Measurements from ENCODE around the gene TFF1.

DNA sequence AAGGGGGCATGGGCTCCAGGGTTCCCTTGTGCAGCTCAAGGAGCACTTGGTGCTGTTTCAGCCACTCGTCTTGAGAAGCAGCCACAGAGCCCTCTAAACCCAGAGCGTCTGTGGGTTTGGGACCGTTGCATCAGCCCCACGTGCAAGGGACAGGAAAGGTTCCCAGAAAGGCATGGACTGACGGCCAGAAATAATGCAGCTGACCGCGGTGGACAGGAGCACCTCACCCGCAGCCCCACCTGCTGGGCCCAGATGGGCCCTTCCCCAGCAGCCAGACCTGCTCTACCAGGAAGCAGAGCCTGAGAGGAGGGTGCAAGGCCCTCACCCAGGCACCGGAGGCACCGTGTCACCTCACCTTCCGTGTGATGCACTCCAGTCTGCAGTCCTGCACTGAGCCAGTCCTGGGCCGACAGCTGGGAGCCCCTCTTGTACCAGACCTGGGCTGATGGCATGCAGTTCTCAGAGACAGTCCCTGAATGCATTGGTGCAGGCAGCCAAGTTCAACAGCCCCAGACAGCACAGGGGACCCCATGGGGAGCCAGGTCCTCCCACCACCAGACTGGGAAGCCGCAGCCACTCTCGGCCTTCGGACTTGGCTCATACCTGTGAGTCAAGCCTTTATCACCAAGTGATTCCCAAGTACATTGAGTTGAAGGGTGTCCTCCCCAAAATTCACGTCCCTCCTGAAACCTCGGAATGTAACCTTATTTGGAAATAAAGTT, 46.3 kb downstream of the TFF1 start:
- TF ChIP-seq, protein P1, sequence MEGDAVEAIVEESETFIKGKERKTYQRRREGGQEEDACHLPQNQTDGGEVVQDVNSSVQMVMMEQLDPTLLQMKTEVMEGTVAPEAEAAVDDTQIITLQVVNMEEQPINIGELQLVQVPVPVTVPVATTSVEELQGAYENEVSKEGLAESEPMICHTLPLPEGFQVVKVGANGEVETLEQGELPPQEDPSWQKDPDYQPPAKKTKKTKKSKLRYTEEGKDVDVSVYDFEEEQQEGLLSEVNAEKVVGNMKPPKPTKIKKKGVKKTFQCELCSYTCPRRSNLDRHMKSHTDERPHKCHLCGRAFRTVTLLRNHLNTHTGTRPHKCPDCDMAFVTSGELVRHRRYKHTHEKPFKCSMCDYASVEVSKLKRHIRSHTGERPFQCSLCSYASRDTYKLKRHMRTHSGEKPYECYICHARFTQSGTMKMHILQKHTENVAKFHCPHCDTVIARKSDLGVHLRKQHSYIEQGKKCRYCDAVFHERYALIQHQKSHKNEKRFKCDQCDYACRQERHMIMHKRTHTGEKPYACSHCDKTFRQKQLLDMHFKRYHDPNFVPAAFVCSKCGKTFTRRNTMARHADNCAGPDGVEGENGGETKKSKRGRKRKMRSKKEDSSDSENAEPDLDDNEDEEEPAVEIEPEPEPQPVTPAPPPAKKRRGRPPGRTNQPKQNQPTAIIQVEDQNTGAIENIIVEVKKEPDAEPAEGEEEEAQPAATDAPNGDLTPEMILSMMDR (tag by site-specific recombination; IDR thresholded peaks at IDR 0.05) = no peak
- TF ChIP-seq ZNF488 (tag by site-specific recombination; IDR thresholded peaks at IDR 0.05) (no peak), ZNF830 (tag by site-specific recombination; IDR thresholded peaks at IDR 0.05; ENCODE audit: low read depth) (no peak), ZNF701 (tag by site-specific recombination; IDR thresholded peaks at IDR 0.05) (no peak), ZNF404 (tag by site-specific recombination; IDR thresholded peaks at IDR 0.05) (no peak), ZNF274 (IDR thresholded peaks at IDR 0.05; ENCODE audit: low read length) (no peak), ZNF274 (tag by site-specific recombination; IDR thresholded peaks at IDR 0.05; ENCODE audit: borderline replicate concordance) (no peak), YY1 (tag by site-specific recombination; IDR thresholded peaks at IDR 0.05) (no peak), REPIN1 (tag by site-specific recombination; IDR thresholded peaks at IDR 0.05; ENCODE audit: low read depth) (no peak), ZNF596 (tag by site-specific recombination; IDR thresholded peaks at IDR 0.05) (no peak), ZNF292 (tag by site-specific recombination; IDR thresholded peaks at IDR 0.05; ENCODE audit: borderline replicate concordance, low read depth) (no peak), ZNF548 (tag by site-specific recombination; IDR thresholded peaks at IDR 0.05) (no peak)
- TF ChIP-seq, protein P2, sequence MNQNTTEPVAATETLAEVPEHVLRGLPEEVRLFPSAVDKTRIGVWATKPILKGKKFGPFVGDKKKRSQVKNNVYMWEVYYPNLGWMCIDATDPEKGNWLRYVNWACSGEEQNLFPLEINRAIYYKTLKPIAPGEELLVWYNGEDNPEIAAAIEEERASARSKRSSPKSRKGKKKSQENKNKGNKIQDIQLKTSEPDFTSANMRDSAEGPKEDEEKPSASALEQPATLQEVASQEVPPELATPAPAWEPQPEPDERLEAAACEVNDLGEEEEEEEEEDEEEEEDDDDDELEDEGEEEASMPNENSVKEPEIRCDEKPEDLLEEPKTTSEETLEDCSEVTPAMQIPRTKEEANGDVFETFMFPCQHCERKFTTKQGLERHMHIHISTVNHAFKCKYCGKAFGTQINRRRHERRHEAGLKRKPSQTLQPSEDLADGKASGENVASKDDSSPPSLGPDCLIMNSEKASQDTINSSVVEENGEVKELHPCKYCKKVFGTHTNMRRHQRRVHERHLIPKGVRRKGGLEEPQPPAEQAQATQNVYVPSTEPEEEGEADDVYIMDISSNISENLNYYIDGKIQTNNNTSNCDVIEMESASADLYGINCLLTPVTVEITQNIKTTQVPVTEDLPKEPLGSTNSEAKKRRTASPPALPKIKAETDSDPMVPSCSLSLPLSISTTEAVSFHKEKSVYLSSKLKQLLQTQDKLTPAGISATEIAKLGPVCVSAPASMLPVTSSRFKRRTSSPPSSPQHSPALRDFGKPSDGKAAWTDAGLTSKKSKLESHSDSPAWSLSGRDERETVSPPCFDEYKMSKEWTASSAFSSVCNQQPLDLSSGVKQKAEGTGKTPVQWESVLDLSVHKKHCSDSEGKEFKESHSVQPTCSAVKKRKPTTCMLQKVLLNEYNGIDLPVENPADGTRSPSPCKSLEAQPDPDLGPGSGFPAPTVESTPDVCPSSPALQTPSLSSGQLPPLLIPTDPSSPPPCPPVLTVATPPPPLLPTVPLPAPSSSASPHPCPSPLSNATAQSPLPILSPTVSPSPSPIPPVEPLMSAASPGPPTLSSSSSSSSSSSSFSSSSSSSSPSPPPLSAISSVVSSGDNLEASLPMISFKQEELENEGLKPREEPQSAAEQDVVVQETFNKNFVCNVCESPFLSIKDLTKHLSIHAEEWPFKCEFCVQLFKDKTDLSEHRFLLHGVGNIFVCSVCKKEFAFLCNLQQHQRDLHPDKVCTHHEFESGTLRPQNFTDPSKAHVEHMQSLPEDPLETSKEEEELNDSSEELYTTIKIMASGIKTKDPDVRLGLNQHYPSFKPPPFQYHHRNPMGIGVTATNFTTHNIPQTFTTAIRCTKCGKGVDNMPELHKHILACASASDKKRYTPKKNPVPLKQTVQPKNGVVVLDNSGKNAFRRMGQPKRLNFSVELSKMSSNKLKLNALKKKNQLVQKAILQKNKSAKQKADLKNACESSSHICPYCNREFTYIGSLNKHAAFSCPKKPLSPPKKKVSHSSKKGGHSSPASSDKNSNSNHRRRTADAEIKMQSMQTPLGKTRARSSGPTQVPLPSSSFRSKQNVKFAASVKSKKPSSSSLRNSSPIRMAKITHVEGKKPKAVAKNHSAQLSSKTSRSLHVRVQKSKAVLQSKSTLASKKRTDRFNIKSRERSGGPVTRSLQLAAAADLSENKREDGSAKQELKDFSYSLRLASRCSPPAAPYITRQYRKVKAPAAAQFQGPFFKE (tag by site-specific recombination; IDR thresholded peaks at IDR 0.05; ENCODE audit: borderline replicate concordance) = no peak
